GM23338 (cell line): Measurements from ENCODE around the gene ARFGAP2. TPM values are rescaled to one million over a fixed set of nuclear protein-coding genes. Genes with fewer than 3 reads are reported as not detected.
A peak's percentile ranks its signal among the peaks of the same experiment; 100 is the strongest.

Source experiments
- ATAC-seq: fragments of 200-7000 bp; cut with Tn5 transposase; 3 replicates; pipeline ENCODE4 v1.9.1; 2020
- DNase-seq: peaks from one replicate; pipeline ENCODE4 v3.0.0-alpha.2; 2015; ENCODE audit warnings: low spot score
- H2AFZ ChIP-seq: fragments of 200-600 bp; sonication (generic); 2 replicates; pipeline ENCODE4 v1.8.0; 2016; ENCODE audit warnings: antibody characterized with exemption, mild to moderate bottlenecking, moderate library complexity
- H3F3A ChIP-seq: fragments of 200-600 bp; sonication (generic); replicated peaks from 2 replicates; pipeline ENCODE4 v1.8.0; 2017; ENCODE audit warnings: antibody characterized with exemption, mixed run types, low read depth
- H3K27ac ChIP-seq: fragments of 200-600 bp; sonication (generic); 2 replicates; pipeline ENCODE4 v1.6.1; 2016; ENCODE audit warnings: low read depth
- H3K27me3 ChIP-seq: fragments of 200-600 bp; sonication (generic); 2 replicates; pipeline ENCODE4 v1.8.0; 2016; ENCODE audit warnings: mild to moderate bottlenecking, mixed run types, moderate library complexity; ENCODE audit not compliant: insufficient read depth
- H3K36me3 ChIP-seq: fragments of 200-600 bp; sonication (generic); 2 replicates; pipeline ENCODE4 v1.8.0; 2016; ENCODE audit warnings: mild to moderate bottlenecking; ENCODE audit not compliant: insufficient read depth
- H3K4me1 ChIP-seq: fragments of 200-600 bp; sonication (generic); 2 replicates; pipeline ENCODE4 v1.8.0; 2016; ENCODE audit warnings: mild to moderate bottlenecking, moderate library complexity; ENCODE audit not compliant: insufficient read depth
- H3K4me2 ChIP-seq: fragments of 200-600 bp; sonication (generic); 2 replicates; pipeline ENCODE4 v1.7.1; 2017; ENCODE audit warnings: mixed run types
- H3K4me3 ChIP-seq: fragments of 200-600 bp; sonication (generic); 2 replicates; pipeline ENCODE4 v1.6.1; 2016; ENCODE audit warnings: mixed run types
- H3K79me2 ChIP-seq: fragments of 200-600 bp; sonication (generic); replicated peaks from 2 replicates; pipeline ENCODE4 v1.8.0; 2017; ENCODE audit warnings: mild to moderate bottlenecking; ENCODE audit not compliant: insufficient read depth
- H3K9me2 ChIP-seq: fragments of 200-600 bp; sonication (generic); 2 replicates; pipeline ENCODE4 v1.8.0; 2017; ENCODE audit not compliant: insufficient read depth
- H4K20me1 ChIP-seq: fragments of 200-600 bp; sonication (generic); replicated peaks from 2 replicates; pipeline ENCODE4 v1.8.0; 2017; ENCODE audit warnings: mild to moderate bottlenecking; ENCODE audit not compliant: insufficient read depth
- H3K27ac Mint-ChIP-seq: 2 replicates; pipeline ENCODE4 v1.8.0; 2020; ENCODE audit warnings: inconsistent platforms, mild to moderate bottlenecking, moderate library complexity, mixed read lengths
- H3K27me3 Mint-ChIP-seq: 3 replicates; pipeline ENCODE4 v1.8.0; 2022; ENCODE audit warnings: low read depth, mild to moderate bottlenecking, moderate library complexity, mixed read lengths, inconsistent platforms; ENCODE audit not compliant: insufficient read depth, poor library complexity
- H3K36me3 Mint-ChIP-seq: 3 replicates; pipeline ENCODE4 v1.8.0; 2021; ENCODE audit warnings: low read depth, mild to moderate bottlenecking, inconsistent platforms, moderate library complexity, mixed read lengths
- H3K4me1 Mint-ChIP-seq: 3 replicates; pipeline ENCODE4 v1.8.0; 2020; ENCODE audit warnings: mild to moderate bottlenecking, inconsistent platforms, mixed read lengths
- H3K4me3 Mint-ChIP-seq: 3 replicates; pipeline ENCODE4 v1.8.0; 2021; ENCODE audit warnings: moderate library complexity, mild to moderate bottlenecking, inconsistent platforms, mixed read lengths
- H3K9me3 Mint-ChIP-seq: 3 replicates; pipeline ENCODE4 v1.8.0; 2020; ENCODE audit warnings: moderate library complexity, mild to moderate bottlenecking, inconsistent platforms, mixed read lengths
- CREB1 ChIP-seq: fragments of 250-450 bp; sonication (Bioruptor Pico); IDR thresholded peaks from 2 replicates; pipeline ENCODE4 v1.5.0; 2020; ENCODE audit warnings: low read depth, mild to moderate bottlenecking, moderate library complexity
- EZH2 ChIP-seq: fragments of 200-600 bp; sonication (generic); IDR thresholded peaks from one replicate; pipeline ENCODE4 v1.8.0; 2017; ENCODE audit warnings: antibody characterized with exemption, mild to moderate bottlenecking, low read depth; ENCODE audit not compliant: unreplicated experiment
- POLR2AphosphoS5 ChIP-seq: IDR thresholded peaks from 2 replicates; pipeline ENCODE4 v1.6.1; 2016; ENCODE audit warnings: antibody characterized with exemption, low read depth
- STAT1 ChIP-seq: IDR thresholded peaks from one replicate; pipeline ENCODE4 v1.6.1; 2016; ENCODE audit warnings: antibody characterized with exemption; ENCODE audit not compliant: unreplicated experiment
- ZNF114 ChIP-seq: fragments of 250-450 bp; sonication (Bioruptor Pico); IDR thresholded peaks from 2 replicates; pipeline ENCODE4 v1.5.0; 2020; ENCODE audit warnings: mild to moderate bottlenecking, moderate library complexity
- polyA plus RNA-seq: library from polyadenylated mRNA; unstranded; fragments of >200 nt; fragmentation: Nextera tagmentation; extraction: Ambion mirVana; gene quantifications from 2 replicates; pipeline ENCODE4 v1.2.1, GENCODE V29; 2016
- total RNA-seq: library from RNA; depleted of rRNA; stranded (reverse); fragments of >200 nt; shearing (Covaris generic); gene quantifications from 2 replicates; pipeline ENCODE4 v1.2.3, GENCODE V29; 2014
- TF ChIP-seq, protein P1 (sequence below): fragments of 250-450 bp; sonication (Bioruptor Pico); IDR thresholded peaks from 2 replicates; pipeline ENCODE4 v1.5.0; 2020; ENCODE audit warnings: mild to moderate bottlenecking, moderate library complexity
- TF ChIP-seq, protein P2 (sequence below): IDR thresholded peaks from one replicate; pipeline ENCODE4 v1.6.1; 2018; ENCODE audit warnings: antibody characterized with exemption; ENCODE audit not compliant: unreplicated experiment

Gene ARFGAP2
- total and polyA plus RNA-seq, 2 experiments from 2014 or later = 25.6 to 122 TPM

DNA sequence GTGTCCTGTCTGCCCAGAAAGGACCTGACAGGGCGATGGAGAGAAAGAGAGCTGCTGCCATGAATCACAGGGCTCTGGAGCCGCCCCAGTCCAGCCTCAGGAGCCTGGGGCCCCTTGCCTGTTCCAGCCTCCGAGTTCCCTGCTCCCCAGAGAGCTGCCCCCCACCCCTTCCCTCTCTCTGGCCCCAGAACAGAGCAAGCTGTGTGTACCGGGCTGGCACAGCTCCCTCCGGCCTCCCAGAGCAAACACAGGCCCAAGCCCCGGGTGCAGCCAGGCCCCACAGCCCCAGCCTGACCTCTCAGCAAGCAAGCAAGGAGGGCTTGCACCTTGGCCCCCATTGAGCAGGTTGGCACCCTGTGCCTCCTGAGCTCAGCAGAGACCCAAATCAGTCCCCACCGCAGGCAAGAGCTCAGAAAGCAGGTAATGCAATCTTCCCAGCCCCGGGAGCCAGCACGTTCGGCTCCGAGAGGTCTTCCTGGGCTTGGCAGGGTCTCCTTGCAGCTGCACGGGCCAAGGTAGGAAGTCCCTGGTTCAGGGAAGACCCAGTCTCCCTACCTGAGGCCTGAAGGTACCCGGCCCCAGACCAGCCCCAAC, 8.1 kb upstream of the ARFGAP2 start:
- peak overlapping the region; percentile 63; the same call in 1 of the 2 replicates for H2AFZ ChIP-seq

More for the DNA sequence above, 8.1 kb upstream of the ARFGAP2 start:
- H3K27me3 Mint-ChIP-seq = peaks cover 21% of the 10 kb centered on the region
- peaks cover 15% of the 10 kb centered on the region for H3K4me1 ChIP-seq
- DNase-seq (peak; percentile 17), ATAC-seq (peak; percentile 27)
- peaks cover 16% of the 10 kb centered on the region for H3K4me1 Mint-ChIP-seq
- no peak for TF ChIP-seq STAT1
- TF ChIP-seq, protein P1, sequence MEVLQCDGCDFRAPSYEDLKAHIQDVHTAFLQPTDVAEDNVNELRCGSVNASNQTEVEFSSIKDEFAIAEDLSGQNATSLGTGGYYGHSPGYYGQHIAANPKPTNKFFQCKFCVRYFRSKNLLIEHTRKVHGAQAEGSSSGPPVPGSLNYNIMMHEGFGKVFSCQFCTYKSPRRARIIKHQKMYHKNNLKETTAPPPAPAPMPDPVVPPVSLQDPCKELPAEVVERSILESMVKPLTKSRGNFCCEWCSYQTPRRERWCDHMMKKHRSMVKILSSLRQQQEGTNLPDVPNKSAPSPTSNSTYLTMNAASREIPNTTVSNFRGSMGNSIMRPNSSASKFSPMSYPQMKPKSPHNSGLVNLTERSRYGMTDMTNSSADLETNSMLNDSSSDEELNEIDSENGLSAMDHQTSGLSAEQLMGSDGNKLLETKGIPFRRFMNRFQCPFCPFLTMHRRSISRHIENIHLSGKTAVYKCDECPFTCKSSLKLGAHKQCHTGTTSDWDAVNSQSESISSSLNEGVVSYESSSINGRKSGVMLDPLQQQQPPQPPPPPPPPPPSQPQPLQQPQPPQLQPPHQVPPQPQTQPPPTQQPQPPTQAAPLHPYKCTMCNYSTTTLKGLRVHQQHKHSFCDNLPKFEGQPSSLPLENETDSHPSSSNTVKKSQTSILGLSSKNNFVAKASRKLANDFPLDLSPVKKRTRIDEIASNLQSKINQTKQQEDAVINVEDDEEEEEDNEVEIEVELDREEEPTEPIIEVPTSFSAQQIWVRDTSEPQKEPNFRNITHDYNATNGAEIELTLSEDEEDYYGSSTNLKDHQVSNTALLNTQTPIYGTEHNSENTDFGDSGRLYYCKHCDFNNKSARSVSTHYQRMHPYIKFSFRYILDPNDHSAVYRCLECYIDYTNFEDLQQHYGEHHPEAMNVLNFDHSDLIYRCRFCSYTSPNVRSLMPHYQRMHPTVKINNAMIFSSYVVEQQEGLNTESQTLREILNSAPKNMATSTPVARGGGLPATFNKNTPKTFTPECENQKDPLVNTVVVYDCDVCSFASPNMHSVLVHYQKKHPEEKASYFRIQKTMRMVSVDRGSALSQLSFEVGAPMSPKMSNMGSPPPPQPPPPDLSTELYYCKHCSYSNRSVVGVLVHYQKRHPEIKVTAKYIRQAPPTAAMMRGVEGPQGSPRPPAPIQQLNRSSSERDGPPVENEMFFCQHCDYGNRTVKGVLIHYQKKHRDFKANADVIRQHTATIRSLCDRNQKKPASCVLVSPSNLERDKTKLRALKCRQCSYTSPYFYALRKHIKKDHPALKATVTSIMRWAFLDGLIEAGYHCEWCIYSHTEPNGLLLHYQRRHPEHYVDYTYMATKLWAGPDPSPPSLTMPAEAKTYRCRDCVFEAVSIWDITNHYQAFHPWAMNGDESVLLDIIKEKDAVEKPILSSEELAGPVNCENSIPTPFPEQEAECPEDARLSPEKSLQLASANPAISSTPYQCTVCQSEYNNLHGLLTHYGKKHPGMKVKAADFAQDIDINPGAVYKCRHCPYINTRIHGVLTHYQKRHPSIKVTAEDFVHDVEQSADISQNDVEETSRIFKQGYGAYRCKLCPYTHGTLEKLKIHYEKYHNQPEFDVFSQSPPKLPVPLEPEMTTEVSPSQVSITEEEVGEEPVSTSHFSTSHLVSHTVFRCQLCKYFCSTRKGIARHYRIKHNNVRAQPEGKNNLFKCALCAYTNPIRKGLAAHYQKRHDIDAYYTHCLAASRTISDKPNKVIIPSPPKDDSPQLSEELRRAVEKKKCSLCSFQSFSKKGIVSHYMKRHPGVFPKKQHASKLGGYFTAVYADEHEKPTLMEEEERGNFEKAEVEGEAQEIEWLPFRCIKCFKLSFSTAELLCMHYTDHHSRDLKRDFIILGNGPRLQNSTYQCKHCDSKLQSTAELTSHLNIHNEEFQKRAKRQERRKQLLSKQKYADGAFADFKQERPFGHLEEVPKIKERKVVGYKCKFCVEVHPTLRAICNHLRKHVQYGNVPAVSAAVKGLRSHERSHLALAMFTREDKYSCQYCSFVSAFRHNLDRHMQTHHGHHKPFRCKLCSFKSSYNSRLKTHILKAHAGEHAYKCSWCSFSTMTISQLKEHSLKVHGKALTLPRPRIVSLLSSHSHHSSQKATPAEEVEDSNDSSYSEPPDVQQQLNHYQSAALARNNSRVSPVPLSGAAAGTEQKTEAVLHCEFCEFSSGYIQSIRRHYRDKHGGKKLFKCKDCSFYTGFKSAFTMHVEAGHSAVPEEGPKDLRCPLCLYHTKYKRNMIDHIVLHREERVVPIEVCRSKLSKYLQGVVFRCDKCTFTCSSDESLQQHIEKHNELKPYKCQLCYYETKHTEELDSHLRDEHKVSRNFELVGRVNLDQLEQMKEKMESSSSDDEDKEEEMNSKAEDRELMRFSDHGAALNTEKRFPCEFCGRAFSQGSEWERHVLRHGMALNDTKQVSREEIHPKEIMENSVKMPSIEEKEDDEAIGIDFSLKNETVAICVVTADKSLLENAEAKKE (CRISPR knock-in tag) = no peak
- no peak for TF ChIP-seq ZNF114 (CRISPR knock-in tag)
- no peak for TF ChIP-seq POLR2AphosphoS5
- TF ChIP-seq, protein P2, sequence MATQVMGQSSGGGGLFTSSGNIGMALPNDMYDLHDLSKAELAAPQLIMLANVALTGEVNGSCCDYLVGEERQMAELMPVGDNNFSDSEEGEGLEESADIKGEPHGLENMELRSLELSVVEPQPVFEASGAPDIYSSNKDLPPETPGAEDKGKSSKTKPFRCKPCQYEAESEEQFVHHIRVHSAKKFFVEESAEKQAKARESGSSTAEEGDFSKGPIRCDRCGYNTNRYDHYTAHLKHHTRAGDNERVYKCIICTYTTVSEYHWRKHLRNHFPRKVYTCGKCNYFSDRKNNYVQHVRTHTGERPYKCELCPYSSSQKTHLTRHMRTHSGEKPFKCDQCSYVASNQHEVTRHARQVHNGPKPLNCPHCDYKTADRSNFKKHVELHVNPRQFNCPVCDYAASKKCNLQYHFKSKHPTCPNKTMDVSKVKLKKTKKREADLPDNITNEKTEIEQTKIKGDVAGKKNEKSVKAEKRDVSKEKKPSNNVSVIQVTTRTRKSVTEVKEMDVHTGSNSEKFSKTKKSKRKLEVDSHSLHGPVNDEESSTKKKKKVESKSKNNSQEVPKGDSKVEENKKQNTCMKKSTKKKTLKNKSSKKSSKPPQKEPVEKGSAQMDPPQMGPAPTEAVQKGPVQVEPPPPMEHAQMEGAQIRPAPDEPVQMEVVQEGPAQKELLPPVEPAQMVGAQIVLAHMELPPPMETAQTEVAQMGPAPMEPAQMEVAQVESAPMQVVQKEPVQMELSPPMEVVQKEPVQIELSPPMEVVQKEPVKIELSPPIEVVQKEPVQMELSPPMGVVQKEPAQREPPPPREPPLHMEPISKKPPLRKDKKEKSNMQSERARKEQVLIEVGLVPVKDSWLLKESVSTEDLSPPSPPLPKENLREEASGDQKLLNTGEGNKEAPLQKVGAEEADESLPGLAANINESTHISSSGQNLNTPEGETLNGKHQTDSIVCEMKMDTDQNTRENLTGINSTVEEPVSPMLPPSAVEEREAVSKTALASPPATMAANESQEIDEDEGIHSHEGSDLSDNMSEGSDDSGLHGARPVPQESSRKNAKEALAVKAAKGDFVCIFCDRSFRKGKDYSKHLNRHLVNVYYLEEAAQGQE = no peak
- TF ChIP-seq EZH2 = no peak
- no peak for TF ChIP-seq CREB1 (CRISPR knock-in tag)
- peaks cover 20% of the 10 kb centered on the region for H3K27me3 ChIP-seq
- H3K4me3 ChIP-seq = peak overlapping the region; percentile 96
- peak overlapping the region; percentile 99 for H3K4me2 ChIP-seq
- no peaks in the 10 kb centered on the region; the same call in 1 of the 2 replicates for H4K20me1 ChIP-seq
- no peaks in the 10 kb centered on the region; the same call in 2 of the 3 replicates for H3K36me3 Mint-ChIP-seq
- H3K36me3 ChIP-seq = no peaks in the 10 kb centered on the region
- no peaks in the 10 kb centered on the region for H3K9me3 Mint-ChIP-seq
- H3K27ac ChIP-seq = peak overlapping the region; percentile 98
- no peaks in the 10 kb centered on the region for H3K9me2 ChIP-seq
- H3K27ac Mint-ChIP-seq = peak overlapping the region; percentile 90
- peaks cover 24% of the 10 kb centered on the region for H3K79me2 ChIP-seq
- peaks cover 35% of the 10 kb centered on the region for H3F3A ChIP-seq
- peak overlapping the region; percentile 85 for H3K4me3 Mint-ChIP-seq
